ENCODE data around the gene ZC3H4.

The ZC3H4 gene

GRCh38 chr19:47047272-47047762 lies 66.3 kb downstream of the ZC3H4 start:
- H3K9ac ChIP-seq, result no peak overlapping the region
- no peak overlapping the region for H3K4me3 ChIP-seq (IDR thresholded peaks at IDR 0.05; ENCODE audit: insufficient read depth, low read depth, low read length)
- H3K79me2 ChIP-seq (ENCODE audit: insufficient read depth, low read depth), result peaks cover 5% of the 10 kb centered on the region; the same call in 1 of the 2 replicates
- H2AFZ ChIP-seq (ENCODE audit: low read depth), result no peak overlapping the region
- H4K20me1 ChIP-seq (ENCODE audit: insufficient read depth), result no peaks in the 10 kb centered on the region
- H3K4me2 ChIP-seq, result peak overlapping the region; percentile 77; the same call in 1 of the 2 replicates
- no peak for TF ChIP-seq CTCF (conservative IDR thresholded peaks at IDR 0.05; ENCODE audit: low read depth, low read length)
- no peaks in the 10 kb centered on the region for H3K27me3 ChIP-seq (ENCODE audit: insufficient read depth, low read depth)
- H3K4me1 ChIP-seq (ENCODE audit: low read depth, poor library complexity, severe bottlenecking), result no peaks in the 10 kb centered on the region
- no peak overlapping the region for H3K27ac ChIP-seq
- H3K36me3 ChIP-seq (ENCODE audit: insufficient read depth), result no peaks in the 10 kb centered on the region

- no peak overlapping the region for H2AFZ ChIP-seq (ENCODE audit: low read depth)
- H3K4me2 ChIP-seq, result no peak overlapping the region
Measured at GRCh38 chr19:47045867-47046470, 67.6 kb downstream of the ZC3H4 start.

GRCh38 chr19:47044946-47045866 lies 68.4 kb downstream of the ZC3H4 start:
- TF ChIP-seq CTCF (conservative IDR thresholded peaks at IDR 0.05; ENCODE audit: low read depth, low read length), result no peak
- Histone ChIP-seq H3K4me1 (ENCODE audit: low read depth, poor library complexity, severe bottlenecking) (no peaks in the 10 kb centered on the region), H3K27me3 (ENCODE audit: insufficient read depth, low read depth) (no peaks in the 10 kb centered on the region), H3K9ac (no peak overlapping the region), H3K27ac (no peak overlapping the region), H3K4me2 (no peak overlapping the region), H3K4me3 (IDR thresholded peaks at IDR 0.05; ENCODE audit: insufficient read depth, low read depth, low read length) (no peak overlapping the region), H3K36me3 (ENCODE audit: insufficient read depth) (no peaks in the 10 kb centered on the region), H4K20me1 (ENCODE audit: insufficient read depth) (no peaks in the 10 kb centered on the region), H3K79me2 (ENCODE audit: insufficient read depth, low read depth) (peaks cover 5% of the 10 kb centered on the region; the same call in 1 of the 2 replicates), H2AFZ (ENCODE audit: low read depth) (no peak overlapping the region)

More at GRCh38 chr19:47045867-47046470, 67.6 kb downstream of the ZC3H4 start:
- Histone ChIP-seq H3K27me3 (ENCODE audit: insufficient read depth, low read depth) (no peaks in the 10 kb centered on the region), H4K20me1 (ENCODE audit: insufficient read depth) (no peaks in the 10 kb centered on the region), H3K27ac (no peak overlapping the region), H3K9ac (no peak overlapping the region), H3K36me3 (ENCODE audit: insufficient read depth) (no peaks in the 10 kb centered on the region), H3K4me1 (ENCODE audit: low read depth, poor library complexity, severe bottlenecking) (no peaks in the 10 kb centered on the region), H3K79me2 (ENCODE audit: insufficient read depth, low read depth) (peaks cover 5% of the 10 kb centered on the region; the same call in 1 of the 2 replicates), H3K4me3 (IDR thresholded peaks at IDR 0.05; ENCODE audit: insufficient read depth, low read depth, low read length) (no peak overlapping the region)
- no peak for TF ChIP-seq CTCF (conservative IDR thresholded peaks at IDR 0.05; ENCODE audit: low read depth, low read length)

- H3K27me3 ChIP-seq (ENCODE audit: insufficient read depth, low read depth), result no peaks in the 10 kb centered on the region
Measured at GRCh38 chr19:47040869-47041268, 72.7 kb downstream of the ZC3H4 start.

More at GRCh38 chr19:47040869-47041268, 72.7 kb downstream of the ZC3H4 start:
- no peak overlapping the region for H2AFZ ChIP-seq (ENCODE audit: low read depth)
- no peak overlapping the region for H3K9ac ChIP-seq
- H3K27ac ChIP-seq, result no peak overlapping the region
- TF ChIP-seq CTCF (conservative IDR thresholded peaks at IDR 0.05; ENCODE audit: low read depth, low read length), result no peak
- peaks cover 8% of the 10 kb centered on the region for H3K4me1 ChIP-seq (ENCODE audit: low read depth, poor library complexity, severe bottlenecking)
- no peak overlapping the region for H3K4me3 ChIP-seq (IDR thresholded peaks at IDR 0.05; ENCODE audit: insufficient read depth, low read depth, low read length)
- H3K36me3 ChIP-seq (ENCODE audit: insufficient read depth), result no peaks in the 10 kb centered on the region
- no peaks in the 10 kb centered on the region for H4K20me1 ChIP-seq (ENCODE audit: insufficient read depth)
- H3K4me2 ChIP-seq, result no peak overlapping the region
- no peaks in the 10 kb centered on the region for H3K79me2 ChIP-seq (ENCODE audit: insufficient read depth, low read depth)
